NB4 (cell line): ENCODE results near the gene CRISPLD2.

Source experiments
- DNase-seq: peaks from one replicate; pipeline ENCODE4 v3.0.0; 2010; ENCODE audit warnings: low read depth
- H3K4me3 ChIP-seq: one replicate; pipeline ENCODE4 v1.5.1; 2011; ENCODE audit warnings: mild to moderate bottlenecking, low read depth, low read length, moderate library complexity
- CTCF ChIP-seq: IDR thresholded peaks from one replicate; pipeline ENCODE4 v1.5.1; 2012; ENCODE audit warnings: low read depth, low read length
- MAX ChIP-seq: IDR thresholded peaks from 2 replicates; pipeline ENCODE4 v1.6.1; 2011; ENCODE audit warnings: low read depth, low read length
- MYC ChIP-seq: IDR thresholded peaks from 2 replicates; pipeline ENCODE4 v1.6.1; 2011; ENCODE audit warnings: low read depth, low read length
- POLR2A ChIP-seq: IDR thresholded peaks from 2 replicates; pipeline ENCODE4 v1.6.1; 2011; ENCODE audit warnings: mild to moderate bottlenecking; ENCODE audit not compliant: insufficient read length; ENCODE audit errors: extremely low read depth

CRISPLD2 gene

DNA sequence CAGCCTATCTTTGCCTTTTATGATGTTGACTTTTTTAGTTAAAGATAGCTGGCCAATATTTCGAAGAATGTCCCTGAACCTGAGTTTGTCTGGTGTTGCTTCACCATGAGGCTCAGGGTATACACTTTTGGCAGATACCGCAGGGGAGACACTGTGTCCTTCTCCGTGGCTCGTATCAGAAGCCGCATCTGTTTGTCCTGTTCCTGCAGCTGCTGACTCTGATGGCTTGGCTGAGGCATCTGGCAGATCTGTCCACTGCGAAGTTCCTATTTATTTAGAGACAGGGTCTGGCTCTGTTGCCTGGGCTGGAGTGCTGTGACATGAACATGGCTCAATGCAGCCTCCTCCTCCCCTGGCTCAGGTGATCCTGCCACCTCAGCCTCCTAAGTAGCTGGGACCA is 93.5 kb downstream of the CRISPLD2 start:
- H3K4me3 ChIP-seq: no peak overlapping the region
- no peak for TF ChIP-seq MYC
- no peak for TF ChIP-seq POLR2A
- no peak for TF ChIP-seq CTCF
- TF ChIP-seq MAX: no peak
- peak; percentile 52 for DNase-seq

GRCh38 chr16:84914273-84914672 is 94.5 kb downstream of the CRISPLD2 start:
- no peak for DNase-seq
- no peak for TF ChIP-seq POLR2A
- no peak for TF ChIP-seq MYC
- TF ChIP-seq MAX: no peak
- no peak for TF ChIP-seq CTCF
- no peak overlapping the region for H3K4me3 ChIP-seq

DNA sequence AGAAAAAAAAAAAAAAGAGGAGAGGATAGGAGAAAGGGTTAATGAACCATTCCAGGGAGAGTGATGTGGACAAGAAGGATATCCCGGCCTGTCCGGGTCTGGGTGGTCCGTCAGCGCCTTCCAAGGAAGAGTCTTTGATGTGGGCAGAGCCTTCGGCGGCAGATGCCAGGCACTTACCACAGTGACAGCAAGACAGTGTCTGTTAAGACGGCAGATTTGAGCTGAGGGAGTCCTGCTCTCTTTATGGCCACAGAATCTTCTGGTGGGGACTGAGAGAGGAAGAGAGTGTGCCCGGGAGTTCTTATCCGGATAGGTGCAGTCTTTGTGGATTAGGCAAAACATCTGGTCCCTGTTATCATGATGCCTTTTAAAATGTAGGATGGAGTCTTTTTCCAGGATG is 96.4 kb downstream of the CRISPLD2 start:
- TF ChIP-seq CTCF (no peak), MYC (no peak), POLR2A (no peak), MAX (no peak)
- no peak overlapping the region for H3K4me3 ChIP-seq
- no peak for DNase-seq

DNA sequence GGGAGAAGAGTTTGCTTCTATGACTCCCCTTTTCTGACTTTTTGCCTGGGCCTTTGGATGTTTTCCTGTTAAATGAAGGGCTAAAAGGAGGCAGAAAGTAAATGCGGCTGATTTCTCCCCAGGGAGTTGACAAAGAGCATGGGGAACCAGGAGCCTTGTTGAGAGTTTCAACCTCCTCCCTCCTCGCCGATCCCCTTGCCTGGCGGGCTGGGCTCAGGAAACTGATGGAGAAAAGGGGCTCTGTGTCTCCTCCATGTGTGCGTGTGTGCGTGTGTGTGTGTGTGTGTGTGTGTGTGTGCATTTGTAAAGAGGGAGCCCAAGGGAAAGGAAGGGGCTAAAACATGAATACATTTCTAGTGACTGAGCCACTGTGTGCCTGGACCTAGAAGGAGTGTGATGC is 97.1 kb downstream of the CRISPLD2 start:
- no peak overlapping the region for H3K4me3 ChIP-seq
- TF ChIP-seq CTCF (no peak), POLR2A (no peak), MYC (no peak), MAX (no peak)
- peak; percentile 66 for DNase-seq

DNA sequence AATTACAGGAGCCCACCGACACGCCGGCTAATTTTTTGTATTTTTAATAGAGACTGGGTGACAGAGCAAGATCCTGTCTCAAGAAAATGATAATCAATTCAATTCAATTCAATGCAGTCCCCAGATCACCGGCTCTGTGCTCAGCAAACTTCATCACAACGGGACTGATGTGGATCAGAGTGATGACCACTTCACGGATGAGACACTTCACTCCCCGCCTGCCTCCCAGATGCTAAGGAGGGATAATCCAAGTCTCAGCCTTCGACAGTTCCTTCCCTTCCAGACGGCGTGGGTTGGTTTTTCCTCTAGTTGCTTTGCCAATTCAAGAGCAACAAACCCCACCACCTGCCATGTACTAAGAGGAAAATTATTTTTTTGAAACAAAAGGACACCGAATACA is 97.7 kb downstream of the CRISPLD2 start:
- H3K4me3 ChIP-seq: no peak overlapping the region
- TF ChIP-seq MYC: no peak
- no peak for TF ChIP-seq CTCF
- TF ChIP-seq MAX: no peak
- TF ChIP-seq POLR2A: no peak
- DNase-seq: no peak
